Endothelial cell of umbilical vein (primary cell): ENCODE measurements around the gene MED23. TPM values are rescaled to one million over a fixed set of nuclear protein-coding genes. Genes with fewer than 3 reads are reported as not detected.

Experiments used
- BruUV-seq: library from RNA; stranded (reverse); fragments of 400-500 nt; replicated peaks from 2 replicates; lab custom pipeline; 2021; lab: Mats Ljungman, UMichigan
- CTCF ChIA-PET: fragments of 300-600, 350-600 bp; sonication (Branson Sonifier 250); formaldehyde crosslinking; loops from one replicate; lab custom pipeline; 2021; ENCODE audit warnings: antibody characterized with exemption, inconsistent platforms; lab: Charles Lee
- POLR2A ChIA-PET: fragments of 300-600, 350-600 bp; sonication (Branson Sonifier 250); formaldehyde crosslinking; loops from one replicate; lab custom pipeline; 2021; ENCODE audit warnings: antibody characterized with exemption, inconsistent platforms; lab: Charles Lee
- DNase-seq: peaks from one replicate; pipeline ENCODE4 v3.0.0-alpha.2; 2011; ENCODE audit warnings: low read depth, low spot score
- FAIRE-seq: peaks from 2 replicates; lab custom pipeline; 2011; peaks lifted over from hg19 to GRCh38; lab: Jason Lieb, UNC
- H2AFZ ChIP-seq: 2 replicates; pipeline ENCODE4 v1.6.0; 2012; ENCODE audit warnings: low read depth, low read length, control low read depth, inconsistent platforms
- H3K27ac ChIP-seq: 2 replicates; pipeline ENCODE4 v1.5.1; 2011; ENCODE audit warnings: low read depth, mild to moderate bottlenecking, control low read depth, low read length, moderate library complexity; ENCODE audit not compliant: insufficient read depth
- H3K27me3 ChIP-seq, 2 experiments: 2 replicates each; pipeline versions ENCODE4 v1.6.0 to v1.6.1; 2011; ENCODE audit warnings: low read length in 2 of 2, mixed read lengths in 1 of 2; ENCODE audit not compliant: control insufficient read depth in 2 of 2, insufficient read depth in 2 of 2
- H3K36me3 ChIP-seq, 2 experiments: 2 replicates in 1 of 2; 3 replicates in 1 of 2; pipeline ENCODE4 v1.5.1; 2011; ENCODE audit warnings: low read length in 2 of 2, mild to moderate bottlenecking in 1 of 2, moderate library complexity in 1 of 2; ENCODE audit not compliant: control insufficient read depth in 2 of 2, insufficient read depth in 2 of 2; ENCODE audit errors: extremely low read depth in 1 of 2
- H3K4me1 ChIP-seq: 3 replicates; pipeline ENCODE4 v1.5.1; 2011; ENCODE audit warnings: mild to moderate bottlenecking, low read length; ENCODE audit not compliant: control insufficient read depth, insufficient read depth; ENCODE audit errors: extremely low read depth
- H3K4me2 ChIP-seq: 2 replicates; pipeline ENCODE4 v1.6.1; 2011; ENCODE audit warnings: low read length, control low read depth, mixed read lengths; ENCODE audit not compliant: insufficient read depth
- H3K4me3 ChIP-seq, 3 experiments: fragments of 200-600 bp in 1 of 3; sonication (generic), shearing (Covaris generic) in 1 of 3; replicated peaks in 1 of 3; 2 replicates each; pipeline ENCODE4 v1.5.1; 2011 to 2016; ENCODE audit warnings: control low read depth in 3 of 3, low read length in 3 of 3, mild to moderate bottlenecking in 2 of 3, inconsistent platforms in 1 of 3, low read depth in 1 of 3, moderate library complexity in 1 of 3; ENCODE audit not compliant: insufficient read depth in 1 of 3
- H3K79me2 ChIP-seq: 2 replicates; pipeline ENCODE4 v1.6.0; 2012; ENCODE audit warnings: low read length, inconsistent platforms; ENCODE audit not compliant: control insufficient read depth, insufficient read depth
- H3K9ac ChIP-seq: replicated peaks from 2 replicates; pipeline ENCODE3; 2011; ENCODE audit warnings: low read length, control low read depth; ENCODE audit not compliant: insufficient read depth; ENCODE audit errors: extremely low read depth
- H3K9me1 ChIP-seq: replicated peaks from 3 replicates; pipeline ENCODE4 v1.6.0; 2011; ENCODE audit warnings: mild to moderate bottlenecking, low read length; ENCODE audit not compliant: control insufficient read depth, insufficient read depth; ENCODE audit errors: extremely low read depth
- H3K9me3 ChIP-seq: replicated peaks from 2 replicates; pipeline ENCODE4 v1.5.1; 2012; ENCODE audit warnings: low read length, inconsistent platforms; ENCODE audit not compliant: control insufficient read depth, insufficient read depth
- H4K20me1 ChIP-seq: replicated peaks from 2 replicates; pipeline ENCODE3; 2011; ENCODE audit warnings: mild to moderate bottlenecking, low read length; ENCODE audit not compliant: control insufficient read depth, insufficient read depth; ENCODE audit errors: extremely low read depth
- EZH2 ChIP-seq: IDR thresholded peaks from 2 replicates; pipeline ENCODE4 v1.6.1; 2012; ENCODE audit warnings: borderline replicate concordance, low read depth, mild to moderate bottlenecking, moderate library complexity, low read length, inconsistent platforms; ENCODE audit not compliant: severe bottlenecking
- FOS ChIP-seq: IDR thresholded peaks from 2 replicates; pipeline ENCODE4 v1.6.1; 2011; ENCODE audit warnings: mild to moderate bottlenecking, low read length, moderate library complexity, borderline replicate concordance; ENCODE audit not compliant: insufficient read depth
- GATA2 ChIP-seq: IDR thresholded peaks from 2 replicates; pipeline ENCODE4 v1.7.0; 2011; ENCODE audit warnings: low read depth, mild to moderate bottlenecking, moderate library complexity, mixed read lengths, low read length; ENCODE audit not compliant: insufficient read length, insufficient read depth
- JUN ChIP-seq: IDR thresholded peaks from 2 replicates; pipeline ENCODE4 v1.6.1; 2011; ENCODE audit warnings: borderline replicate concordance, low read depth; ENCODE audit not compliant: insufficient read length, insufficient read depth
- MYC ChIP-seq: IDR thresholded peaks from one replicate; pipeline ENCODE4 v1.6.1; 2011; ENCODE audit warnings: mild to moderate bottlenecking, low read depth, low read length
- POLR2A ChIP-seq: IDR thresholded peaks from 2 replicates; pipeline ENCODE4 v1.6.1; 2012; ENCODE audit warnings: low read depth, mild to moderate bottlenecking, control low read depth, low read length
- POLR2AphosphoS5 ChIP-seq: IDR thresholded peaks from 2 replicates; pipeline ENCODE4 v1.6.1; 2012; ENCODE audit warnings: low read depth, mild to moderate bottlenecking, control low read depth, low read length, moderate library complexity; ENCODE audit not compliant: insufficient read depth
- dilution Hi-C: fragments of 300-500 bp; cut with MboI; formaldehyde crosslinking; loops from one replicate; pipeline ENCODE4 v1.15.0; 2019; ENCODE audit warnings: low sequenced_read_pairs; ENCODE audit not compliant: extremely low pct_ligation_motif_present
- intact Hi-C: fragments of 100-400 bp; cut with micrococcal nuclease; formaldehyde crosslinking; loops from one replicate; pipeline ENCODE4 v1.10.0; 2022
- polyA plus RNA-seq, 4 experiments: library from polyadenylated mRNA; depleted of rRNA in 3 of 4; stranded (reverse) in 3 of 4; unstranded in 1 of 4; fragments of >200 nt; gene quantifications; 2 replicates each; pipeline versions ENCODE4 v1.2.1 to v1.2.3, GENCODE V29; 2011 to 2012; ENCODE audit warnings: missing spikeins in 1 of 4
- total RNA-seq: library from RNA; stranded (reverse); gene quantifications from 2 replicates; pipeline ENCODE4 v1.2.3, GENCODE V29; 2021
- TF ChIP-seq, protein P1 (sequence below), 2 donors: IDR thresholded peaks; 1 replicate in 1 of 2; 2 replicates in 1 of 2; pipeline ENCODE4 v1.5.1; 2011; ENCODE audit warnings: low read length in 2 of 2, mild to moderate bottlenecking in 2 of 2, moderate library complexity in 2 of 2, control low read depth in 1 of 2, inconsistent platforms in 1 of 2, low read depth in 1 of 2; ENCODE audit not compliant: insufficient read depth in 1 of 2; ENCODE audit errors: extremely low read depth in 1 of 2
- TF ChIP-seq, protein P2 (sequence below): IDR thresholded peaks from 2 replicates; pipeline ENCODE4 v1.6.1; 2011; ENCODE audit not compliant: insufficient read depth, insufficient read length

The MED23 gene
- total and polyA plus RNA-seq, 2 donors (not counting 3 experiments of a cell fraction or from before 2014, with no cell fraction given): 17.9 to 29.5 TPM

DNA sequence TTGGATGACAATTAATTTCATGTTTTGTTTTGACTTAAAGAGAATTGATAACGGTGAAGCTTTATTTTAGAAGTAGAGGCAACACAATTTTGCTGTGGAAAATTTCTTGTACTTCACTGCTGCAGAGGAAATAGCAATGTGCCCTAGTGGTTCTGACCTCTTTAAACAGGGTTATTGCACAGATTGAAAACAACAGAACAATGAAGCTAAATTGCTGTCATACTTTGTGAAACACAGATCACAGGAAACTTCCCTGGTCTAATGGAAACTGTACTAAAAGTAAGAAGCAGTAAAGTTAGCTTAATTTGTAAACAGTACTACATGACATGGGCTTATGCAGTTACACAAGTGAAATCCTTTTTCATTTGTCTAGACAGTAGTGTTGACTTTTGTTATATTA is 41.8 kb upstream of the MED23 start:
- Histone ChIP-seq H4K20me1 (no peaks in the 10 kb centered on the region), H3K4me2 (no peak overlapping the region), H3K9me3 (no peaks in the 10 kb centered on the region), H3K27me3 (no peaks in the 10 kb centered on the region), H3K9ac (no peak overlapping the region), H3K36me3 (no peaks in the 10 kb centered on the region), H3K4me3 (no peak overlapping the region), H3K27ac (no peak overlapping the region), H3K9me1 (no peaks in the 10 kb centered on the region), H3K4me1 (no peaks in the 10 kb centered on the region), H3K79me2 (no peaks in the 10 kb centered on the region), H2AFZ (no peak overlapping the region)
- FAIRE-seq (peak; percentile 65), DNase-seq (peak; percentile 90)
- ChIA-PET POLR2A (no interaction called here), CTCF (interaction anchor here (0.8 to 1.2 kb wide), 3 partner anchors 13 to 25 kb away, joined by 3 to 6 read pairs (median 4); no protein-coding TSS in a partner anchor)
- intact Hi-C loops: loop anchor here (1.0 kb wide), 1 partner anchor 10 kb away; no protein-coding TSS in a partner anchor
- TF ChIP-seq POLR2A (no peak), JUN (no peak), POLR2AphosphoS5 (no peak), GATA2 (no peak), MYC (no peak), EZH2 (no peak), FOS (no peak)
- TF ChIP-seq, protein P1, sequence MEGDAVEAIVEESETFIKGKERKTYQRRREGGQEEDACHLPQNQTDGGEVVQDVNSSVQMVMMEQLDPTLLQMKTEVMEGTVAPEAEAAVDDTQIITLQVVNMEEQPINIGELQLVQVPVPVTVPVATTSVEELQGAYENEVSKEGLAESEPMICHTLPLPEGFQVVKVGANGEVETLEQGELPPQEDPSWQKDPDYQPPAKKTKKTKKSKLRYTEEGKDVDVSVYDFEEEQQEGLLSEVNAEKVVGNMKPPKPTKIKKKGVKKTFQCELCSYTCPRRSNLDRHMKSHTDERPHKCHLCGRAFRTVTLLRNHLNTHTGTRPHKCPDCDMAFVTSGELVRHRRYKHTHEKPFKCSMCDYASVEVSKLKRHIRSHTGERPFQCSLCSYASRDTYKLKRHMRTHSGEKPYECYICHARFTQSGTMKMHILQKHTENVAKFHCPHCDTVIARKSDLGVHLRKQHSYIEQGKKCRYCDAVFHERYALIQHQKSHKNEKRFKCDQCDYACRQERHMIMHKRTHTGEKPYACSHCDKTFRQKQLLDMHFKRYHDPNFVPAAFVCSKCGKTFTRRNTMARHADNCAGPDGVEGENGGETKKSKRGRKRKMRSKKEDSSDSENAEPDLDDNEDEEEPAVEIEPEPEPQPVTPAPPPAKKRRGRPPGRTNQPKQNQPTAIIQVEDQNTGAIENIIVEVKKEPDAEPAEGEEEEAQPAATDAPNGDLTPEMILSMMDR (IDR thresholded peaks at IDR 0.05; ENCODE audit: extremely low read depth in 1 of 2, insufficient read depth in 1 of 2, low read depth in 1 of 2, low read length in 2 of 2): no peak
- TF ChIP-seq, protein P2, sequence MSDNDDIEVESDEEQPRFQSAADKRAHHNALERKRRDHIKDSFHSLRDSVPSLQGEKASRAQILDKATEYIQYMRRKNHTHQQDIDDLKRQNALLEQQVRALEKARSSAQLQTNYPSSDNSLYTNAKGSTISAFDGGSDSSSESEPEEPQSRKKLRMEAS: no peak
- dilution Hi-C loops: no loop called here
- BruUV-seq: no TSS peak
